Mesothelial cell of epicardium (in vitro differentiated cells): ENCODE results near the gene AGPAT3. TPM values are rescaled to one million over a fixed set of nuclear protein-coding genes. Genes with fewer than 3 reads are reported as not detected.

ENCODE experiments used
- DNase-seq, 2 experiments: peaks; one replicate each; pipeline ENCODE4 v3.0.0; 2021; ENCODE audit warnings: low spot score in 2 of 2; ENCODE audit not compliant: unreplicated experiment in 2 of 2
- H3K27ac Mint-ChIP-seq: 2 replicates; pipeline ENCODE4 v1.8.0; 2021; ENCODE audit warnings: mixed read lengths
- H3K27me3 Mint-ChIP-seq: 2 replicates; pipeline ENCODE4 v1.8.0; 2021; ENCODE audit warnings: low read depth, mixed read lengths
- H3K36me3 Mint-ChIP-seq: 2 replicates; pipeline ENCODE4 v1.8.0; 2021; ENCODE audit warnings: mixed read lengths
- H3K4me1 Mint-ChIP-seq: 2 replicates; pipeline ENCODE4 v1.8.0; 2021; ENCODE audit warnings: mixed read lengths
- H3K4me3 Mint-ChIP-seq: 2 replicates; pipeline ENCODE4 v1.8.0; 2021; ENCODE audit warnings: mild to moderate bottlenecking, moderate library complexity, mixed read lengths
- H3K9me3 Mint-ChIP-seq: 2 replicates; pipeline ENCODE4 v1.8.0; 2021; ENCODE audit warnings: mixed read lengths
- total RNA-seq: library from RNA; stranded (reverse); gene quantifications from 3 replicates; pipeline ENCODE4 v1.2.1, GENCODE V29; 2021
- TF ChIP-seq, protein P1 (sequence below): fragments of 200-600 bp; sonication (generic); IDR thresholded peaks from one replicate; pipeline ENCODE4 v1.5.0; 2021; ENCODE audit warnings: antibody characterized with exemption; ENCODE audit not compliant: unreplicated experiment

AGPAT3 gene
- total RNA-seq, 1 donor from 2014 or later: 71.0 TPM

DNA sequence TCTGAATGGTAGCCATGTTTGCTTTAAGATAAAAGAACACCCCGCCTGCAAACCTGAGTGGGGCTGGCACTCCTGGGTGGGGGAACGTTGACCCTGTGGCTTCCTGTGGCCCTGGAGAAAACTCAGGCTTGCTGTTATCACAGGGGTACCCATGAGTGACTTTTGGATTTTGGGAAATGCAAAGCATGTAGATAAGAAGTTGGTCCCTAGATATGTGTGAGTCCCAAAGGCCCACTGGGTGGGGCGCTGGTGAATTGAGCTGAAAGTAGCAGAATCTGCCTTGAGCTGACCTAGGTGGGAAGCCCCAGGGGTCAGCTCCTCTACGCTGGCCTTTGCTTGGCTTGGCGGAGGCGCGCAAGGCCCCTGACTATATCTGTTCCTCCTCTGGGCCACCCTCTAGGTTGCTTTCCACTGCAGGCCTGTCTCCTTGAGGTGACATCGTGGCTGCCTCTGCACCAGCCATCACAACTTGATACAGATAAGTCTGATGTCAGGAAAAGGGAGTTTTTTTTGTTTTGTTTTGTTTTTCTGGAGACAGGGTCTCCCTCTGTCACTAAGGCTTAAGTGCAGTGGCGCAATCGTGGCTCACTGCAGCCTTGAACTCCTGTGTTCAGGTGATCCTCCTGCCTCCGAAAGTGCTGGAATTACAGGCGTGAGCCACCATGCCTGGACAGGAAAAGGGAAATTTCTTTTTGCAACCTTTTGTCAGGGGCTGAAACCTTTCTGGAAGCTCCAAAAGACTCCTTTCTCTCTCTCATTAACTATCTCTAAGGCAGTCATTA lies 72.2 kb downstream of the AGPAT3 start:
- Mint-ChIP-seq H3K36me3 (peaks cover 11% of the 10 kb centered on the region), H3K4me1 (peaks cover 6% of the 10 kb centered on the region), H3K27ac (no peak overlapping the region), H3K9me3 (no peaks in the 10 kb centered on the region), H3K4me3 (no peak overlapping the region), H3K27me3 (no peaks in the 10 kb centered on the region)
- no peak for DNase-seq
- TF ChIP-seq, protein P1, sequence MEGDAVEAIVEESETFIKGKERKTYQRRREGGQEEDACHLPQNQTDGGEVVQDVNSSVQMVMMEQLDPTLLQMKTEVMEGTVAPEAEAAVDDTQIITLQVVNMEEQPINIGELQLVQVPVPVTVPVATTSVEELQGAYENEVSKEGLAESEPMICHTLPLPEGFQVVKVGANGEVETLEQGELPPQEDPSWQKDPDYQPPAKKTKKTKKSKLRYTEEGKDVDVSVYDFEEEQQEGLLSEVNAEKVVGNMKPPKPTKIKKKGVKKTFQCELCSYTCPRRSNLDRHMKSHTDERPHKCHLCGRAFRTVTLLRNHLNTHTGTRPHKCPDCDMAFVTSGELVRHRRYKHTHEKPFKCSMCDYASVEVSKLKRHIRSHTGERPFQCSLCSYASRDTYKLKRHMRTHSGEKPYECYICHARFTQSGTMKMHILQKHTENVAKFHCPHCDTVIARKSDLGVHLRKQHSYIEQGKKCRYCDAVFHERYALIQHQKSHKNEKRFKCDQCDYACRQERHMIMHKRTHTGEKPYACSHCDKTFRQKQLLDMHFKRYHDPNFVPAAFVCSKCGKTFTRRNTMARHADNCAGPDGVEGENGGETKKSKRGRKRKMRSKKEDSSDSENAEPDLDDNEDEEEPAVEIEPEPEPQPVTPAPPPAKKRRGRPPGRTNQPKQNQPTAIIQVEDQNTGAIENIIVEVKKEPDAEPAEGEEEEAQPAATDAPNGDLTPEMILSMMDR: no peak

DNA sequence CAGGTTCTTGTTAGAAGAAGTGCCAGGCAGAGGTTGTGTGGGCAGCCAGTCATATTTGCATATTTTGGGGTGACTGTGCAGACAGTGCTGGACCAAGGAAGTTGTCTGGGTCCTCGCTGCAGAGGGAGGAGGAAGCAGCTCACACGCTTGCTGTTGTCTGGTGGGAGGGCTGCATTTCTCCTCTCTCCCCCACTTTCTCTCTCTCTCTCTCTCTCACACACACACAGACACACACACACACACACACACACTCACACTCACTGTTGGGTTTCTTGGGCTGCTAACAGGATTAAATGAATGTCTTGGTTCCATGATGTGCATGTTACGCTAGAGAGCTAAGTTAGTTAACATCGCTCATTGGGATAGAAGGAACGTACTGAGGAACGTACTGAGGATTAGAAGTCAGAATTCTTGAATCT lies 72.9 kb downstream of the AGPAT3 start:
- H3K27me3 Mint-ChIP-seq: no peaks in the 10 kb centered on the region
- peaks cover 10% of the 10 kb centered on the region for H3K36me3 Mint-ChIP-seq
- no peaks in the 10 kb centered on the region for H3K9me3 Mint-ChIP-seq
- peaks cover 6% of the 10 kb centered on the region for H3K4me1 Mint-ChIP-seq
- DNase-seq: no peak
- no peak overlapping the region for H3K4me3 Mint-ChIP-seq
- TF ChIP-seq, protein P1: no peak
- no peak overlapping the region for H3K27ac Mint-ChIP-seq

DNA sequence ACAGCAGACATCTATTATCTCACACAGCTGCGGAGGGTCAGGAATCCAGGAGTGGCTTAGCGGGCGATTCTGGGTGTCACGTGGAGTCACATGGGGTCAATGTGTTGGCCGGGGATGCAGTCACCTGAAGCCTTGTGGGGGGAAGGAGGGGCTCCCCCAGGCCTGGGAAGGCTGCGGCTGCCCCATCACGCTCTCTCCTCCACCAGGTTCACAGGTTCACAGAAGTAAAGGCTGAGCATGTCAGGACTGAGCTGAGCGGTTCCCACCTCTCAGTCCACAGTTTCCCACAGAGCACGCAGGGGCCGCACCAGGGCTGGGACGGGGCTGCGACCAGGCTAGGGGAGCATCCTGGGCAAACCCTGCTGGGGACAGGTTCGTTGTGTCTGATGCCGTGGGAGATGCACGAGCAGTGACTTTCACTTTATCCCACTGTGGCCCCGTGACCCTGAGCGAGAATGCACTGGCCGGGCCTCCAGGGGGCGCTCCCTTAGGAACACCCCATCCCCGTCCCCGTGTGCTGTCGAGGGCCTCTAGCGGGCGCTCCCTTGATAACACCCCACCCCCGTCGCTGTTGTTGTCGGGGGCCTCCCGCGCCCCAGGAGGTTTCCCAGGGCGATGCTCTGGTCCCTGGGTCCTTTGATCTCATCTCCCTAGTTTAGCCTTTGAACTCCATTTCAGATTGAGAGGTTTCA lies 73.9 kb downstream of the AGPAT3 start:
- Mint-ChIP-seq H3K4me1 (peaks cover 6% of the 10 kb centered on the region), H3K36me3 (peaks cover 3% of the 10 kb centered on the region), H3K27me3 (no peaks in the 10 kb centered on the region), H3K27ac (peak overlapping the region; percentile 25), H3K4me3 (peak overlapping the region; percentile 10), H3K9me3 (no peaks in the 10 kb centered on the region)
- TF ChIP-seq, protein P1: peak; percentile 70
- peak; percentile 55 to 78 for DNase-seq

DNA sequence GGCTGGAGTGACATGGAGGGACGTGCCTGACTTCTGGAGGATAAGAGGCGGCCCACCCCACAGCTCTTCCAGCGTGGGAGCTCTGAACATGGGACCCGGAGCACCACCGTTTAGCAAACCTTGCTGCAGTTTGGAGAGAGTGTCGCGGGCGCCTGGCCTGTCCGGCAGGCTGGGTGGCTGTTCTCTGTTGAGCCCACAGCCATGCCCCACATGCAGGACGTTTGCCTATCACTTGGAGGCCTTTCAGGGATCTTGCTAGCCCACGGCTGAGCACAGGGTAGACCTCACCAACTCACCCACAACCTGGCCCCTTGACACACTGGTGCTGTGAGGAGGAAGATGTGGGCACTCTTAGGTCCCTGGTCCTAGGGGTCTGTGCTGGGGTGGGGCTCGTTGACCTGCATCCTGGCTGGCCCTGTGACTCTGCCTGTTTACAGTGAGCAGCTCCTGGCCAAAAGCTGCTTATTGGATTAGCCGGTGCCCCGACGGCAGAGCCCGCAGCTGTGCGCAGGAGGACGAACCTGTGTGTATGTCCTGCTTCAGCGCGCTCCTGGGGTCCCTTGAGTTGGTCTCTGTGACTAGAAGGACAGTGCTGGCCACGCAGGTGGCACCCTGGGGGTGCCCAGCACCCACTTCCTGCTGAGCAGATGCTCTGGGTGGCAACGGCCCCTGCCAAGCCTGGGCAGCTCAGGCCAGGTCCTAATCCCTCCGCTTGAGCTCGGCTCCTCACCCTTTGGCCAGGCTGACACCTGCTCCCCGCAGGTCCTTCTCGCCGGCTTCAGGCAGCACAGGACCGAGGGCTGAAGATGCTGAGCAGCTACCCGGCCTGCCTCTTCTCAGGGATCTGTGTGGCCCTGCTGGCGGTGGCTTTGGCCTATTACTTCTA lies 74.7 kb downstream of the AGPAT3 start:
- Mint-ChIP-seq H3K36me3 (peaks cover 3% of the 10 kb centered on the region), H3K27me3 (no peaks in the 10 kb centered on the region), H3K27ac (peak overlapping the region; percentile 12), H3K4me1 (peaks cover 11% of the 10 kb centered on the region), H3K4me3 (no peak overlapping the region), H3K9me3 (no peaks in the 10 kb centered on the region)
- DNase-seq: no peak
- TF ChIP-seq, protein P1: no peak

DNA sequence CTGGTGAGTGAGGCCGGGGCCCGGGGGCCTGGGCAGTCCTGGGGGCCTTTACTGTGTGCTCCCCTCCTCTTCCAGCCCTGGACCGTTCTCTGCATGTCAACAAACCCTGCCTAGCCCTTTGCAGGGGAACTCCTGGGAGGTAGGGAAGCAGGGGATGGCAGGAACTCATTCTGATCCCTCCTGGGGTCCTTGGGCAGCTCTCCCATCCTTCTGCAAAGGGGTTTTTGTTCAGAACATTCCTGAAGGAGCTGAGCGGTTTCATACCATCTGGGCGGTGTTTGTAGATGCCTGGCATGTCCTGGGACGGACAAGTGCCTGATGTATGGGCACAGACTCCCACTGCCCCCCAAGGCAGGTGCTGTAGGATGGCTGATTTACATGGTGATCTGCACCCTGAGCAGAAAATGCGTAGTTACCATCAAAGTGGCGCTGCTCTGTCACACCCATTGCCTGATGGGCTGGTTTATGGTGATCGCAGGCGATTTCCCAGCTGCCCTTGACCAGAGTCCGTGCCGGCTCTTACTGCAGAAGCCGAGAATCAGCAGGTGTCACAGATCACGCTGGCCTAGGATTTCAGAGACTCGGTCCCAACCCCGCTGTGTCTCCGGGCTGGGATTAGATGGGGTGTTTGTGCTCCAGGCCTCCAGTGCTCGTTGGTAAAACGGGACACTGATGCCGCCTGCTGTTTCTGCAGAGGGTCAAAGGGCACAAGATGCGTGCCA lies 75.5 kb downstream of the AGPAT3 start:
- TF ChIP-seq, protein P1: no peak
- DNase-seq: no peak
- peaks cover 16% of the 10 kb centered on the region for H3K4me1 Mint-ChIP-seq
- H3K27ac Mint-ChIP-seq: no peak overlapping the region
- no peak overlapping the region for H3K4me3 Mint-ChIP-seq
- peaks cover 3% of the 10 kb centered on the region for H3K36me3 Mint-ChIP-seq
- no peaks in the 10 kb centered on the region for H3K27me3 Mint-ChIP-seq
- H3K9me3 Mint-ChIP-seq: no peaks in the 10 kb centered on the region
